Breast epithelium (tissue), 3 donors: ENCODE measurements around the gene MRTFB.

Source experiments
- CTCF ChIP-seq, 3 donors: fragments of 450-650 bp; IDR thresholded peaks; one replicate each; pipeline ENCODE4 v1.5.1; 2016 to 2017; ENCODE audit warnings: antibody characterized with exemption in 3 of 3, mild to moderate bottlenecking in 3 of 3, moderate library complexity in 3 of 3
- POLR2A ChIP-seq: fragments of 450-650 bp; IDR thresholded peaks from one replicate; pipeline ENCODE4 v1.6.1; 2016; ENCODE audit warnings: antibody characterized with exemption, mild to moderate bottlenecking, moderate library complexity

DNA sequence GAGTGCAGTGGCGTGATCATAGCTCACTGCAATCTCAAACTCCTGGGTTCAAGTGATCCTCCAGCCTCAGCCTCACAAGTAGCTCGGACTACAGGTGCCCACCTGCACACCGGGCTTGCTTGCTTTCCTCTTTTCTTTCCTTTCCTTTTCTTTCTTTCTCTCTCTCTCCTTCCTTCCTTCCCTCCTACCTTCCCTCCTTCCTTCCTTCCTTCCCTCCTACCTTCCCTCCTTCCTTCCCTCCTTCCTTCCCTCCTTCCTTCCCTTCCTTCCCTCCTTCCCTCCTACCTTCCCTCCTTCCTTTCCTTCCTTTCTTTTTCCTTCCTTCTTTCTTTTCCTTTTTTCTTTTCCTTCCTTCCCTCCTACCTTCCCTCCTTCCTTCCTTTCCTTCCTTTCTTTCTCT is 225.5 kb downstream of the MRTFB start:
- no peak for TF ChIP-seq CTCF (IDR thresholded peaks at IDR 0.05)
- TF ChIP-seq POLR2A: no peak
